Measurements from ENCODE around the gene RAD23B. TPM values are rescaled to one million over a fixed set of nuclear protein-coding genes. Genes with fewer than 3 reads are reported as not detected.

The RAD23B gene
- total and polyA plus RNA-seq, 2 of the 13 experiments (the other 11 are each of a cell fraction or from before 2014, with no cell fraction given), result 133 to 156 TPM

DNA sequence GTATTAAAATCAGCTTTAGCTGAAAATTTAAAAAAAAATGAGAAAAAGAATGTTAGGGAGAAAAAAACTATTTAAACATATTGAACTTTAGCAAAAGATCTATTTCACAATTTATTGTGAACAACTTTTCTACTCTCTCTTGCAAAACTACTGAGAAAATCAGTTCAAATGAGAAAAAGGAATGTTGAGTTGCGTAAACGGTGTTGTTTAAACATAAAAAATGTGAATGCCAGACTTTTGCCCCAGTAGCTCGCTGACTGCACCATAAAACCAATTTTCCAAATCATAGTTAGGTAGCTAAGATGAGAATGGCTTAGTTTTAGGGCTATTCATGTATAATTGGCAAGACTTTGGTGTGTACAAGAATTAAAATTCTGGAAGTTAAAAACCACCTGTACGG, 13.4 kb upstream of the RAD23B start (continued):
- TF ChIP-seq ZNF552 (CRISPR knock-in tag; IDR thresholded peaks at IDR 0.05; ENCODE audit: borderline replicate concordance) (no peak), ZNF607 (CRISPR knock-in tag; IDR thresholded peaks at IDR 0.05; ENCODE audit: borderline replicate concordance) (no peak), RORA (CRISPR knock-in tag; IDR thresholded peaks at IDR 0.05) (no peak), ZNF180 (CRISPR knock-in tag; IDR thresholded peaks at IDR 0.05; ENCODE audit: borderline replicate concordance, low read depth) (no peak), GATAD2A (CRISPR knock-in tag; IDR thresholded peaks at IDR 0.05) (peak; percentile 89), ZNF589 (CRISPR knock-in tag; conservative IDR thresholded peaks at IDR 0.05) (no peak), HMG20B (CRISPR knock-in tag; conservative IDR thresholded peaks at IDR 0.05) (peak; percentile 77), CBX2 (IDR thresholded peaks at IDR 0.05; ENCODE audit: low read depth, low read length) (no peak), CBX2 (CRISPR knock-in tag; IDR thresholded peaks at IDR 0.05; ENCODE audit: low read depth) (no peak), HDAC2 (CRISPR knock-in tag; IDR thresholded peaks at IDR 0.05) (peak; percentile 49), DPF2 (CRISPR knock-in tag; IDR thresholded peaks at IDR 0.05; ENCODE audit: borderline replicate concordance, low read depth) (peak; percentile 58; the same call in 1 of the 2 replicates), DNMT1 (CRISPR knock-in tag; IDR thresholded peaks at IDR 0.05) (no peak), FOXA1 (IDR thresholded peaks at IDR 0.05) (no peak), FOXA1 (CRISPR knock-in tag; IDR thresholded peaks at IDR 0.05) (peak; percentile 28; the same call in 1 of the 2 replicates), IKZF1 (IDR thresholded peaks at IDR 0.05) (no peak), TBL1XR1 (IDR thresholded peaks at IDR 0.05; ENCODE audit: borderline replicate concordance, low read length, partially characterized antibody) (no peak), ZC3H13 (CRISPR knock-in tag; IDR thresholded peaks at IDR 0.05) (no peak), ZNF431 (CRISPR knock-in tag; IDR thresholded peaks at IDR 0.05; ENCODE audit: borderline replicate concordance, low read depth) (no peak), IKZF4 (CRISPR knock-in tag; IDR thresholded peaks at IDR 0.05; ENCODE audit: borderline replicate concordance, low read depth, not compliant biosample characterization) (no peak), ZNF460 (CRISPR knock-in tag; IDR thresholded peaks at IDR 0.05; ENCODE audit: borderline replicate concordance) (no peak), CENPX (CRISPR knock-in tag; IDR thresholded peaks at IDR 0.05) (no peak), HES4 (CRISPR knock-in tag; IDR thresholded peaks at IDR 0.05; ENCODE audit: borderline replicate concordance) (no peak), THYN1 (CRISPR knock-in tag; IDR thresholded peaks at IDR 0.05; ENCODE audit: borderline replicate concordance, low read depth) (no peak), IRF2 (CRISPR knock-in tag; IDR thresholded peaks at IDR 0.05) (no peak; the same call in 1 of the 2 replicates), ZNF678 (CRISPR knock-in tag; IDR thresholded peaks at IDR 0.05) (no peak)
- TF ChIP-seq, protein P1, sequence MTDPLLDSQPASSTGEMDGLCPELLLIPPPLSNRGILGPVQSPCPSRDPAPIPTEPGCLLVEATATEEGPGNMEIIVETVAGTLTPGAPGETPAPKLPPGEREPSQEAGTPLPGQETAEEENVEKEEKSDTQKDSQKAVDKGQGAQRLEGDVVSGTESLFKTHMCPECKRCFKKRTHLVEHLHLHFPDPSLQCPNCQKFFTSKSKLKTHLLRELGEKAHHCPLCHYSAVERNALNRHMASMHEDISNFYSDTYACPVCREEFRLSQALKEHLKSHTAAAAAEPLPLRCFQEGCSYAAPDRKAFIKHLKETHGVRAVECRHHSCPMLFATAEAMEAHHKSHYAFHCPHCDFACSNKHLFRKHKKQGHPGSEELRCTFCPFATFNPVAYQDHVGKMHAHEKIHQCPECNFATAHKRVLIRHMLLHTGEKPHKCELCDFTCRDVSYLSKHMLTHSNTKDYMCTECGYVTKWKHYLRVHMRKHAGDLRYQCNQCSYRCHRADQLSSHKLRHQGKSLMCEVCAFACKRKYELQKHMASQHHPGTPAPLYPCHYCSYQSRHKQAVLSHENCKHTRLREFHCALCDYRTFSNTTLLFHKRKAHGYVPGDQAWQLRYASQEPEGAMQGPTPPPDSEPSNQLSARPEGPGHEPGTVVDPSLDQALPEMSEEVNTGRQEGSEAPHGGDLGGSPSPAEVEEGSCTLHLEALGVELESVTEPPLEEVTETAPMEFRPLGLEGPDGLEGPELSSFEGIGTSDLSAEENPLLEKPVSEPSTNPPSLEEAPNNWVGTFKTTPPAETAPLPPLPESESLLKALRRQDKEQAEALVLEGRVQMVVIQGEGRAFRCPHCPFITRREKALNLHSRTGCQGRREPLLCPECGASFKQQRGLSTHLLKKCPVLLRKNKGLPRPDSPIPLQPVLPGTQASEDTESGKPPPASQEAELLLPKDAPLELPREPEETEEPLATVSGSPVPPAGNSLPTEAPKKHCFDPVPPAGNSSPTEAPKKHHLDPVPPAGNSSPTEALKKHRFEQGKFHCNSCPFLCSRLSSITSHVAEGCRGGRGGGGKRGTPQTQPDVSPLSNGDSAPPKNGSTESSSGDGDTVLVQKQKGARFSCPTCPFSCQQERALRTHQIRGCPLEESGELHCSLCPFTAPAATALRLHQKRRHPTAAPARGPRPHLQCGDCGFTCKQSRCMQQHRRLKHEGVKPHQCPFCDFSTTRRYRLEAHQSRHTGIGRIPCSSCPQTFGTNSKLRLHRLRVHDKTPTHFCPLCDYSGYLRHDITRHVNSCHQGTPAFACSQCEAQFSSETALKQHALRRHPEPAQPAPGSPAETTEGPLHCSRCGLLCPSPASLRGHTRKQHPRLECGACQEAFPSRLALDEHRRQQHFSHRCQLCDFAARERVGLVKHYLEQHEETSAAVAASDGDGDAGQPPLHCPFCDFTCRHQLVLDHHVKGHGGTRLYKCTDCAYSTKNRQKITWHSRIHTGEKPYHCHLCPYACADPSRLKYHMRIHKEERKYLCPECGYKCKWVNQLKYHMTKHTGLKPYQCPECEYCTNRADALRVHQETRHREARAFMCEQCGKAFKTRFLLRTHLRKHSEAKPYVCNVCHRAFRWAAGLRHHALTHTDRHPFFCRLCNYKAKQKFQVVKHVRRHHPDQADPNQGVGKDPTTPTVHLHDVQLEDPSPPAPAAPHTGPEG (CRISPR knock-in tag; IDR thresholded peaks at IDR 0.05), result peak; percentile 44; the same call in 1 of the 2 replicates
- TF ChIP-seq, protein P2, sequence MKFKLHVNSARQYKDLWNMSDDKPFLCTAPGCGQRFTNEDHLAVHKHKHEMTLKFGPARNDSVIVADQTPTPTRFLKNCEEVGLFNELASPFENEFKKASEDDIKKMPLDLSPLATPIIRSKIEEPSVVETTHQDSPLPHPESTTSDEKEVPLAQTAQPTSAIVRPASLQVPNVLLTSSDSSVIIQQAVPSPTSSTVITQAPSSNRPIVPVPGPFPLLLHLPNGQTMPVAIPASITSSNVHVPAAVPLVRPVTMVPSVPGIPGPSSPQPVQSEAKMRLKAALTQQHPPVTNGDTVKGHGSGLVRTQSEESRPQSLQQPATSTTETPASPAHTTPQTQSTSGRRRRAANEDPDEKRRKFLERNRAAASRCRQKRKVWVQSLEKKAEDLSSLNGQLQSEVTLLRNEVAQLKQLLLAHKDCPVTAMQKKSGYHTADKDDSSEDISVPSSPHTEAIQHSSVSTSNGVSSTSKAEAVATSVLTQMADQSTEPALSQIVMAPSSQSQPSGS (CRISPR knock-in tag; IDR thresholded peaks at IDR 0.05), result no peak

All from HepG2 (cell line).